NCI-H1105 (cell line): ENCODE measurements around the gene PHF19.

Source experiments
- DNase-seq: peaks from one replicate; lab custom pipeline; 2025; lab: John Stamatoyannopoulos, UW

Gene PHF19

GRCh38 chr9:120913647-120914264 lies 36.8 kb upstream of the PHF19 start:
- DNase-seq, result no peak

GRCh38 chr9:120912958-120913646 lies 36.1 kb upstream of the PHF19 start:
- no peak for DNase-seq

GRCh38 chr9:120911295-120911837 lies 34.4 kb upstream of the PHF19 start:
- no peak for DNase-seq

- DNase-seq, result no peak
Observed at GRCh38 chr9:120910643-120911042, 33.7 kb upstream of the PHF19 start.

GRCh38 chr9:120909904-120910303 lies 32.9 kb upstream of the PHF19 start:
- no peak for DNase-seq

- no peak for DNase-seq
Observed at GRCh38 chr9:120905315-120906164, 28.6 kb upstream of the PHF19 start.

- no peak for DNase-seq
Observed at GRCh38 chr9:120904978-120905301, 28.0 kb upstream of the PHF19 start.

GRCh38 chr9:120904061-120904977 lies 27.3 kb upstream of the PHF19 start:
- DNase-seq, result no peak

- DNase-seq, result no peak
Observed at GRCh38 chr9:120902569-120903535, 25.9 kb upstream of the PHF19 start.

GRCh38 chr9:120901755-120902568 lies 25.0 kb upstream of the PHF19 start:
- no peak for DNase-seq

- DNase-seq, result no peak
Observed at GRCh38 chr9:120900824-120901223, 23.8 kb upstream of the PHF19 start.

GRCh38 chr9:120899490-120900068 lies 22.6 kb upstream of the PHF19 start:
- no peak for DNase-seq

- no peak for DNase-seq
Observed at GRCh38 chr9:120898396-120898795, 21.4 kb upstream of the PHF19 start.

- DNase-seq, result no peak
Observed at GRCh38 chr9:120895951-120896350, 19.0 kb upstream of the PHF19 start.

- DNase-seq, result no peak
Observed at GRCh38 chr9:120894321-120895148, 17.5 kb upstream of the PHF19 start.

GRCh38 chr9:120893611-120894307 lies 16.8 kb upstream of the PHF19 start:
- no peak for DNase-seq

GRCh38 chr9:120892748-120893610 lies 16.0 kb upstream of the PHF19 start:
- no peak for DNase-seq
